ENCODE measurements around the gene AAGAB.

Gene AAGAB

GRCh38 chr15:67186688-67187087 lies 67.8 kb downstream of the AAGAB start:
- H3K4me3 ChIP-seq (ENCODE audit: low read depth, low read length) = no peak overlapping the region
- DNase-seq (ENCODE audit: low read depth) = no peak
- no peak for TF ChIP-seq MYC (IDR thresholded peaks at IDR 0.05; ENCODE audit: low read depth, low read length)
- TF ChIP-seq CTCF (IDR thresholded peaks at IDR 0.05; ENCODE audit: low read depth, low read length) = no peak
- no peak for TF ChIP-seq POLR2A (IDR thresholded peaks at IDR 0.05; ENCODE audit: extremely low read depth, insufficient read length)

GRCh38 chr15:67186226-67186649 lies 68.2 kb downstream of the AAGAB start:
- H3K4me3 ChIP-seq (ENCODE audit: low read depth, low read length) = no peak overlapping the region
- DNase-seq (ENCODE audit: low read depth) = peak; percentile 20
- TF ChIP-seq MAX (IDR thresholded peaks at IDR 0.05; ENCODE audit: low read depth, low read length) (no peak), POLR2A (IDR thresholded peaks at IDR 0.05; ENCODE audit: extremely low read depth, insufficient read length) (no peak), CTCF (IDR thresholded peaks at IDR 0.05; ENCODE audit: low read depth, low read length) (no peak), MYC (IDR thresholded peaks at IDR 0.05; ENCODE audit: low read depth, low read length) (no peak)

GRCh38 chr15:67185621-67186225 lies 68.7 kb downstream of the AAGAB start:
- no peak for DNase-seq (ENCODE audit: low read depth)
- H3K4me3 ChIP-seq (ENCODE audit: low read depth, low read length) = no peak overlapping the region
- TF ChIP-seq POLR2A (IDR thresholded peaks at IDR 0.05; ENCODE audit: extremely low read depth, insufficient read length) = no peak
- no peak for TF ChIP-seq MYC (IDR thresholded peaks at IDR 0.05; ENCODE audit: low read depth, low read length)
- peak; percentile 54; the same call in 1 of the 2 replicates for TF ChIP-seq MAX (IDR thresholded peaks at IDR 0.05; ENCODE audit: low read depth, low read length)
- TF ChIP-seq CTCF (IDR thresholded peaks at IDR 0.05; ENCODE audit: low read depth, low read length) = no peak

- no peak overlapping the region for H3K4me3 ChIP-seq (ENCODE audit: low read depth, low read length)
- no peak for TF ChIP-seq MAX (IDR thresholded peaks at IDR 0.05; ENCODE audit: low read depth, low read length)
- no peak for TF ChIP-seq CTCF (IDR thresholded peaks at IDR 0.05; ENCODE audit: low read depth, low read length)
- no peak for TF ChIP-seq MYC (IDR thresholded peaks at IDR 0.05; ENCODE audit: low read depth, low read length)
- no peak for TF ChIP-seq POLR2A (IDR thresholded peaks at IDR 0.05; ENCODE audit: extremely low read depth, insufficient read length)
- DNase-seq (ENCODE audit: low read depth) = no peak
Measured at GRCh38 chr15:67185051-67185450, 69.4 kb downstream of the AAGAB start.

GRCh38 chr15:67184208-67184925 lies 70.1 kb downstream of the AAGAB start:
- H3K4me3 ChIP-seq (ENCODE audit: low read depth, low read length) = no peak overlapping the region
- no peak for TF ChIP-seq CTCF (IDR thresholded peaks at IDR 0.05; ENCODE audit: low read depth, low read length)
- no peak for TF ChIP-seq MYC (IDR thresholded peaks at IDR 0.05; ENCODE audit: low read depth, low read length)
- TF ChIP-seq MAX (IDR thresholded peaks at IDR 0.05; ENCODE audit: low read depth, low read length) = no peak
- no peak for TF ChIP-seq POLR2A (IDR thresholded peaks at IDR 0.05; ENCODE audit: extremely low read depth, insufficient read length)
- no peak for DNase-seq (ENCODE audit: low read depth)
